ENCODE results near the gene COBL. TPM values are rescaled to one million over a fixed set of nuclear protein-coding genes. Genes with fewer than 3 reads are reported as not detected.

The COBL gene
- total and polyA plus RNA-seq, 10 of the 15 experiments (the other 5 are each of a cell fraction or from before 2014, with no cell fraction given) = 0.21 TPM; not detected in 9

- ChIA-PET SMC1A (ENCODE audit: uncharacterized antibody, unreplicated experiment) (no interaction called here), RAD21 (ENCODE audit: unreplicated experiment) (no interaction called here), POLR2A (no interaction called here), CTCF (no interaction called here)
- no peak overlapping the region for H3K4me2 ChIP-seq (ENCODE audit: control insufficient read depth, insufficient read depth)
- no peaks in the 10 kb centered on the region for H3K9me3 ChIP-seq (replicated peaks; ENCODE audit: control insufficient read depth, insufficient read depth, low read length)
- H2AFZ ChIP-seq (ENCODE audit: control insufficient read depth, low read depth, low read length) = no peak overlapping the region
- no peak overlapping the region for H3K27ac ChIP-seq (ENCODE audit: control insufficient read depth, insufficient read depth)
- WGBS (ENCODE audit: insufficient coverage, insufficient replicate concordance, low lambda C conversion rate, missing lambda C conversion rate) = 19% methylated on average over 13 of the region's 13 CpGs
- no peaks in the 10 kb centered on the region for H3K4me1 ChIP-seq (ENCODE audit: control insufficient read depth, insufficient read depth, low read length)
- H3K79me2 ChIP-seq (ENCODE audit: control insufficient read depth, insufficient read depth, low read length) = no peaks in the 10 kb centered on the region
- intact Hi-C loops (cut with micrococcal nuclease; ENCODE audit: unreplicated experiment) (no loop called here), in situ Hi-C loops (cut with MboI) (no loop called here)
- no peak overlapping the region for H3K4me3 ChIP-seq
- BruUV-seq (replicated peaks) = no TSS peak
- DNase-seq (ENCODE audit: low read depth, low spot score) (no peak), ATAC-seq (no peak), FAIRE-seq (no peak)
- TF ChIP-seq USF2 (IDR thresholded peaks at IDR 0.05; ENCODE audit: borderline replicate concordance, low read depth, low read length) (no peak), PRDM15 (CRISPR knock-in tag; IDR thresholded peaks at IDR 0.05) (no peak), TBL1XR1 (IDR thresholded peaks at IDR 0.05; ENCODE audit: low read depth, low read length) (no peak), MLLT1 (IDR thresholded peaks at IDR 0.05) (no peak), ZBTB4 (CRISPR knock-in tag; IDR thresholded peaks at IDR 0.05) (no peak), POLR2AphosphoS5 (IDR thresholded peaks at IDR 0.05; ENCODE audit: low read length) (no peak), IKZF2 (IDR thresholded peaks at IDR 0.05) (no peak), RB1 (IDR thresholded peaks at IDR 0.05; ENCODE audit: borderline replicate concordance) (no peak), ZNF274 (IDR thresholded peaks at IDR 0.05; ENCODE audit: insufficient read depth, insufficient read length) (no peak)
- no peak overlapping the region for H3K9ac ChIP-seq (ENCODE audit: control insufficient read depth, insufficient read depth, low read length)
- H4K20me1 ChIP-seq (ENCODE audit: control insufficient read depth, insufficient read depth) = no peaks in the 10 kb centered on the region
- 0 out of 4 replicates have a peak, but pooled peaks cover 0 to 1% of the 10 kb centered on the region in 2 experiments for H3K27me3 ChIP-seq (replicated peaks in 1 of 2; ENCODE audit: control insufficient read depth in 2 of 2, insufficient read depth in 2 of 2, low read length in 1 of 2)
- H3K36me3 ChIP-seq (ENCODE audit: control insufficient read depth in 2 of 2, insufficient read depth in 2 of 2, low read length in 1 of 2) = no peaks in the 10 kb centered on the region
These were observed 287.5 kb downstream of the COBL start for GRCh38 chr7:51029131-51029530.

All from GM12878 (cell line).